HG03108 (cell line): ENCODE results near the gene PRR33.

Source experiments
- ATAC-seq: cut with Tn5 transposase; IDR thresholded peaks from one replicate; pipeline ENCODE4 v1.9.1; 2021; ENCODE audit warnings: moderate library complexity; ENCODE audit not compliant: unreplicated experiment

PRR33 gene

GRCh38 chr11:1928470-1928890 lies 36.8 kb upstream of the PRR33 start:
- ATAC-seq, result no peak

DNA sequence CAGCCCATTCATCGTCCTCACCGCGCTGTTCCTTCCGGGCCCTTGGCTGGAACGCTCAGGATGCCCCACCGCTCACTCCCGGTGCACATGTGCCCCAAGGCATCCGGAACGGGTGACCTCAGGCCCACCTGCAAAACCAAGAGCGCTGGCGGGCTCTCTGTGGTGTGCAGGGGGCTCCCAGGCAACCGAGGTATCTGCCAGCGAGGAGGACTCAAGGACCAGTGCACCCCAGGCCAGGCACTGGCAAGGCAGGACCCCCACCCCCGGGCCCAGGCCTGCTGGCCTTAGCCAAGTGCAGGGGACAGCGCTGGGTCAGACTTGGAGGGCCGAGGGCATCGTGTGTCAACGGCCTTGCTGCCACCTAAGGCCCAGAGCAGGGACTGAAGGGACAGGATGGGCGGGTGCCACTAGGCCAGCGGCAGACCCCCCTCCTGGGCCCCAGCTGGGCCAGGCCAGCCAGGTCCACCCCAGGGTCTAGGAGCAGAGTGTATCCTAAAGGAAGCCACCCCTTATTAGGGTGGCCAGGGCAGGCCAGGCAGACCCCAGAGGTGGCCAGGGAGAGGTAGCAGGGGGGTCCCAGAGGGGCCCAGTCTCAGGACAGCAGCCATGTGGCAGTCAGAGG lies 36.3 kb upstream of the PRR33 start:
- ATAC-seq, result no peak

DNA sequence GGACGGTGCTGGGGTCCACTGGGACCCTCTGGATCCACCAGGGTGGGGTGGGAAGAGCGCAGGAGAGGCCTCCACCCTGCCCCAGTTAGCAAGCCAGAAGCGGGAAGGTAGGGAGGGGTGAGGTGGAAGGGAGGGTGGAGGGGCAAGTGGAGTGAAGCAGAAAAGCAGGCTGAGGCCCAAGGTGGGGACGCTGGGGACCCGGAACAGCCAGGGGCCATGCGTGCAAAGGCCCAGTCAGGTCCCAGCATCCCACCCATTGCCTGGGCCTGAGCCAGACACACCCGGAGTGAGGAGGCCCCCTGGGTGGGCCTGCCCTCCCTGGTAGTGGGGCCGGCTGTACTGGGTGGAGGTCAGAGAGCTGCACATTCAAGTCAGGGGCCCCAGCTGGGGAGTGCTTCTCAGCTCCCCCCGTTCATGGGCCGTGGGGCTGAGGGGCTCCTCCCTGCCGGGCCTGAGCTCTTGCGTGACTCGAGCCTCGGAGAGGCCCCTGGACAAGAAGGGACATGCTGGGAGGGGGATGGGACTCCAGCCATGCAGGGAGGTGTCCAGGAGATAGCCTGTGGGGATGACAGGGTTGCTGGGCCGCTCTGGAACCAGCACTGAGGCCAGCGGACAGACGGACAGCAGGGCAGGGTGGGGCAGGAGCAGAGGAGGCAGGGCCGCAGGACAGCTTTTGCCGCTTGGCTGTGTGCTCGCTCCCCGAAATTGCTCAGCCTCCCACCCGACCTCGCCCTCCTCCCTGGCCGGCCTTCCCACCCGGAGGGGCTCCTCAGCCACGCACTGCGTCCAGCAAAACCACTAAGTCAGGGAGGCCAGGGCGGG lies 35.5 kb upstream of the PRR33 start:
- ATAC-seq, result no peak

GRCh38 chr11:1926156-1927025 lies 34.7 kb upstream of the PRR33 start:
- no peak for ATAC-seq

- no peak for ATAC-seq
Measured at GRCh38 chr11:1925373-1926155, 33.9 kb upstream of the PRR33 start.

- ATAC-seq, result no peak
Measured at GRCh38 chr11:1924646-1925372, 33.1 kb upstream of the PRR33 start.

- no peak for ATAC-seq
Measured at GRCh38 chr11:1924181-1924580, 32.5 kb upstream of the PRR33 start.

- ATAC-seq, result no peak
Measured at GRCh38 chr11:1923201-1923956, 31.7 kb upstream of the PRR33 start.

- ATAC-seq, result no peak
Measured at GRCh38 chr11:1922481-1923081, 30.9 kb upstream of the PRR33 start.

- no peak for ATAC-seq
Measured at GRCh38 chr11:1921574-1922141, 30.0 kb upstream of the PRR33 start.

DNA sequence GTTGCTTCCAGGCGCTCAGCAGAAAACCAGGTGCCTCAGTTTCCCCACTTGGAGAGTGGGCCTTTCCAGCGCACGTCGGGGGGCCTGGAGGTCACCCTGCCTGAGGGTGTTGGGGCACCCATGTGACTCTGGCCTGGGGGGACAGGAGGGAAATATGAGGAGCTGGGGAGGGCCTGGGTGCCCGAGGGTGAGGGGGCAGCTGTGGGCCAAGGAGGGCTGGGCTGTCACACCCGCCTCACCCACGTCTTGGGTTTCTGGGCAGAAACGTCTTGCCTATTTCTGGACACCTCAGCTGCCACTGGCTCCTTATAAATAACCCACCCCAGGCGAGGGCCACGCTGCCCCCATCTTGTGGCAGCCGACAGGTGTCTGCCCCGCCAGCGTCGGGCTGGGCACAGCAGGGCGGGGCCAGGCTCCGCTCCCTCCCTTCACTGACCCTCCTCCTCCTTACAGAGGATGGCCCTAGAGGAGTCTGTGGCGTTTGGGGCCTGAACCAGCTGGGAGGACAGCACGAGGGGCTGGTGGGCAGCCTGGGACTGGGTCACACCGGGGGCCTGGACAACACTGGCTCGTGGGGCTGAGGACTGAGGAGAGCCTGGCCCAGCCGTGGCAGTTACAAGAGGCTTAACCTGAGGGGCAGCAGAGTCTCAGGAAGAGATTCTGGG lies 29.3 kb upstream of the PRR33 start:
- ATAC-seq, result no peak

- ATAC-seq, result no peak
Measured at GRCh38 chr11:1920128-1920908, 28.6 kb upstream of the PRR33 start.

DNA sequence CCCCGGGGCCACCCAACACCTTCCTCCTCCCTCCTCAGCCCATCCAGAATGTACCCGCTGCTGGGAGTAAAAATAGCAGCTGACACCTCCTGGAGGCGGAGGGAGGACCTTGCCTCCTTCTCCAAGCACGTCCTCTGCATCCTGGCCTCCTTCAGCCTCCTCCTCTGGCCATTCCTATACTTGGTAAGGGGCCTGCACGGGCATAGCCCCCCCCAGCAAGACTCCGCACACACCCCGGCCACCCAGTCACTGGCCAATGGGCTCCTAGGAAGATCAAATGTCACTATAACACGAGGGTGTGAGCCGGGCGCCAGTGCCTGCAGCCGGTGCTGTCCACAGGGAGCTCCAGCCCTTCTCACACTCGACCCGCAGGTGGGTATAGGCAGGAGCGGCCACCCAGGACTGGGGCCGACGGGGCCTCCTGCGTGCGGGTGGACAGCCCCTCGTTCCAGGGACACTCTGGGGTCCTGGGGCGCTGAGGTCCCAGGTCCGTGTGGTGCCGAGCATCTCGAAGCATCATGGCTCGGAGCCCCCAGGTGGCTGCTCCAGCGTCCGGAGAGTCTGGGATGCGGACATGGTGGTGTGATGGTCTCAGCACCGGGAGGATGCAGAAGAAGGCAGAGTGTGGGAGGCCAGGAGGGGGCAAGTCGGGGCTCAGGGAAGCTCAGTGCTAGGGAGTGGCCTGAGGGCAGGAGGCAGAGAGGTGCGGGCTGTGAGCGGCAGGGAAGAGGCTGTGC lies 27.9 kb upstream of the PRR33 start, which contains the start of gene TNNT3:
TSS of gene TNNT3 (plus strand) at position 313 of the 737 bp plus-strand sequence. CDS start 3,172 bp downstream, outside the sequence.
- no peak for ATAC-seq

DNA sequence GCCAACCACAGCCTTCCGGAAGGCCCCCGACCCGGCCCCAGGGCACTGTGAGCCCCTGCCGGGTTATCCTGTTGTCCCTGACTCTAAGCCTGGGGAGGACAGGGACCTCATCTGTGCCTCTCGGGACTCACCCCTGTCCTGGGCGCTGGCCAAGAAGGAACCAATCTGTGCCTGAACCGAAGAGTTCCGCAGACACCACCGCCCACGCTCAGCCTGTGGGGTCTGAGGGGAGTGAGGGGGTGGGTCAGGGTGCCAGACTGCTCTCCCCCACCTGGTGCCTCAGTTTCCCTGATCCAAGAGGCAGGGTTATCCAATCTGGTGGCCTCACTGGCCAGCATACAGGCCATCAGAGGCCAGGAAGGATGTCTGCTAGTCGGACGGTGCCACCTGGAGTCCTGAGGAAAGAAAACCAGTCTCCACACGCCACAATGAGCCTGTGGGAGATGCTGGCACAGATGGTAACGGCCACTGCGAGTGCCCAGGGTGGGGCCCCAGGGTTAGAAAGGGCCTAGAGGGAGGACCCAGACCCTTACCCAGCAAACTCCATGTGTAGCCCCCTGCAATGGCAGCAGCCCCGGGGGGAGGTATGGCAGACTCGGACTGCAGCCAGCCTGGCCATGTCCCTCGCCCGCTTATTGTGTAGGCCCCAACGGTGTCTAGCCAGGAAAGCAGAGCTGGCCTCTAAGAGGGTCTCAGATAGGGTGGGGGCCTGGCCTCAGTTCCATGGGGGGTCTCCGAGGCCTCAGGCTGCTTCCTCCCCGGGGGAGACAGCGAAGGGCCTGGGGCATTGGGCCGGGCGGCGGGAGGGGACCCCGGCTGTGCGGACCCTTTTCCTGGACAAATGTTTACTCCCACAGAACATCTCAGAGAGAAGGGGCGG lies 27.0 kb upstream of the PRR33 start:
- ATAC-seq, result no peak
